ENCODE data around the gene IGLL5.

Gene IGLL5

GRCh38 chr22:22865311-22866072, 22.1 kb upstream of the IGLL5 start:
- no peak for DNase-seq

DNA sequence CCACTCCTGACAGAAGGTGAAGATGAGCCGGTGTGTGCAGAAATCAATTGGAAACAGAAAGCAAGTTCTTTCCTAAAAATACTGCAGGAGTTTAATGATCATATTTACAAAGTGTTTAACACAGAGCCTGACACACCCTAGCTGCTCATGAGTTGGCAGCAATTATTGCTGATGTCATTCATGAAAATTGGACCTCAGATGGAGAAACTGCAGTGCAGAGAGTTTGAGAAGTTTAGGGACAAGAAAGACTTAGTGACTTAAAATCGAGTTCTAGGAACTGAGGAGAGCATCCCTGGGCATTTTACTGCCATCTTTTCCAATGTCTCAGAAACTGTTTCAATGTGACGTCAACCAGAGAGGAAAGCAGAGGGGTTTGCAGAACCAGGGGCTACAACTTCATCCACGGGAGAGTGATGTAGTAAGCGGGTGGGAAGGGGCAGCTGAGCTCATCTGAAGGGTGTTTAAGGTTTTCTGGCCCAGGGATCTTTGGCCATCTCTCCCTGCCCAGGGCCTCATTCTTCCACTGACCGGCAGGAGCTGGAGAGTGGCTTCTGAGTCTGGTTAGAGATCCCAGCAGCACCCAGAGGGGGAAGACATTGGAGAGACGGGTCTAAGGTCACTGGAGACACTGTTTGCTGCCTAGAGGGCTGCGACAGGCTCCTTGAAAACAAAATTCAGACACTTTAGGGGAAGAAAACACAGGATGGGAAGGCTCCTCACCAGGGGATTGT, 21.1 kb upstream of the IGLL5 start:
- DNase-seq: no peak

DNA sequence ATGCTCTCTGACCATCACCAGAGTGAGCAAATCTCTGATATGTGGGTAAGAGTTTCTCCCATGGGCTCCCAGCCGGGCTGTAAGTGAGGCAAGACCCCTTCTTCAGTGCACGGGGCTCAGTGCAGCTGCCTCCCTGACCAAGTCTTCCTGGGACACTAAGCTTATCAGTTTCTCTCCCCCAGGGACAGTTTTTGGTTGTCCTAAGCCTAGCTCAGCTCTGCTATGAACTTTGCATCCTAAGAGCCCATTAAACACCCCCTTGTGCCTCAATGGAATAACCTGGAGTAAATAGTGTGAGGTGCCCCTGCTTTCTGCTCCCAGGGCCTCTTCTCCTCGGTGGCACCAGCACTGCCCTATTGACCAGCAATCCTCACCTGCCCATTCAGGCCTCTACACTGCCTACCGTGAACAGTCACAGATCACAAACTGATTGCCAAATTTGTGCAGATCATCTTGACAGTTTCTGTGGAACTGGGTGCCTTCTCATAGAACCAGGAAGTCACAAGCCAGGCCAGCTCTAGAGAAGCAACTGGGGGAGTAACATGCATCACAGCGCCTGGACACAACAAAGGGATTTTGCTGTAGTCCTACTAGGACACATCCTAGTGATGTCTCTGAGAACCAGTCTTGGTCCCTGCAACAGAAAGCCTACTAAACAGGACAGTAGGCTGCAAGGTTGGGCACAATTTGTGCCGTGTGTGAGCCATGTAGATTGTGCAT, 19.5 kb upstream of the IGLL5 start:
- no peak for DNase-seq

- DNase-seq: no peak
Observed at GRCh38 chr22:22870577-22871404, 16.8 kb upstream of the IGLL5 start.

GRCh38 chr22:22871536-22872278, 15.9 kb upstream of the IGLL5 start:
- no peak for DNase-seq

GRCh38 chr22:22872722-22873708, 14.6 kb upstream of the IGLL5 start:
- DNase-seq: no peak

GRCh38 chr22:22877523-22878210, 9.9 kb upstream of the IGLL5 start:
- DNase-seq: peak; percentile 73

DNA sequence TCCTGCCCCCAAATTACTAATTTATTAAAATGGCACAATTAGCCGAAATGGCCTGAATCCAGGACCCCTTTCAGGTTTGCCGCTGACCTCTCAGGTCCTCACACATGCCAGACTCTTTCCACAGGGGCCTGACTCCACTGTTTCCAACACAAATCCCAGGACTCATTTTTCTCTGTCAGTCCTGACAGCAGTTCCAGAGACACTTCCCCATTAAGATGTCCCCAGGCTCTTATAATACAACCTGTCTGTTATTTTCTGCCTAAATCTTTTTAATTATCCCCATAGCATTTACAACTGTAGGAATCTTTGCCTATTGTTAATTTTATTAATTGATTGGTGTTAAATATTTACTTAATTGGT, 9.4 kb upstream of the IGLL5 start:
- no peak for DNase-seq

DNA sequence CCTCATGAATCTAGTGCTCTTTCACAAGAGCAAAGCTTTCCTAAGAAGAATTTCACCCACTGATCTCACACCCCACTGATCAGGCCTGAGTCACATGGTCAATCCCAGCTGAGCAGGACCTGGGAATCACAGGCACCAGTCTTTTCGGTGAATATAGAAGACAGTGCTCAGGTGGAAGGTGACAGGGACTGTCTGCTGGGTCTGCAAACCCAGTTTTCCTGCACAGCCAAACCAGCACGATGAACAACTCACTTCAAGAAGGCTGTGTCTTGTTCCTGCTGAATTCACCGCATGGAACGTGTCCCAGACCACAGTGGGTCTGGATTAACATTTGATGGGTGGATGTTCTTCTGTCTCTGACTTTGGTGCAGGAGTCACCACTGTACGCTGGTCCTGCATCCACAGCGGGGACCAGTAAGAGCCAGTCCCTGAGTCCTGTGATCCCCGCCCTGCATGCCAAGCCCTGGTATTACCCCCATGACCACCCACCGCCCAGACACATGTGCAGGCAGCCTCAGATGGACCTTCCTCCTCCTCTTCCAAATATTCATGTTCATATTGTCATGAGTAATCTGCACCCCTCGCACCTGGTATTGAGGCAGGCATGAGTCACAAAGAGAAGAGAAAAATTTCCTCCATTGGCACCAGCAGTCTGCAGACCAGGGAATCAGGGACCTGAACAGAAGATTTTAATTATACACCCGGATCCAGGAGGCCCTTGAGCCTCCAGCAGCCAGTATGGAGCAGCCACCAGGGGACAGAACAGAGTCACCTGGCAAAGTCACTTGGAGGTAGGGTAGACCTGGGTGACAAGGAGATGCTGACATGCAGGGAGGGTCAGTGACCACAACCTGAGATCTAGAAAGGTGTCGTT, 8.6 kb upstream of the IGLL5 start:
- DNase-seq: no peak

DNA sequence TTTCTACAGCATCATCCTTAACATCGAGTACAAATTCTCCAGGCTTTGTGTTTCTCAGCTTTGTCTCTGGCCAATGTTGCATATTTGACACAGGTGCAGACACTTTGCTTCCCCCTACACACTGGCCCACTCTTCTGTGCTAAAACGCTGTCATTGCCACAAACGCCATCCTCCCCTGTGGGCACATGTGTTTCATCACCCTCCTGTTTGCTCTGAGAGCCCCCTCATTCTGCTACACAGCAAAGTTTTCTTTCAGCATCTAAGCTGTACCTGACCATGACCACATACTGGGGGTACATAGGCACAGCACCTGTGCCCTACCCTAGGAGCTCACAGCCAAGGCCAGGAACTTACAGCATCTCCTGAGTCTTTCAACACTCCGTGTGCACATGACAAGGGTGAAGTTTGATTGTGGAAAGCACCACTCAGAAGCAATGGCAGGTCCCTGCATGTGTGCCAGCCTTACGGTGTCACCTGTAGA, 7.9 kb upstream of the IGLL5 start:
- DNase-seq: no peak

DNA sequence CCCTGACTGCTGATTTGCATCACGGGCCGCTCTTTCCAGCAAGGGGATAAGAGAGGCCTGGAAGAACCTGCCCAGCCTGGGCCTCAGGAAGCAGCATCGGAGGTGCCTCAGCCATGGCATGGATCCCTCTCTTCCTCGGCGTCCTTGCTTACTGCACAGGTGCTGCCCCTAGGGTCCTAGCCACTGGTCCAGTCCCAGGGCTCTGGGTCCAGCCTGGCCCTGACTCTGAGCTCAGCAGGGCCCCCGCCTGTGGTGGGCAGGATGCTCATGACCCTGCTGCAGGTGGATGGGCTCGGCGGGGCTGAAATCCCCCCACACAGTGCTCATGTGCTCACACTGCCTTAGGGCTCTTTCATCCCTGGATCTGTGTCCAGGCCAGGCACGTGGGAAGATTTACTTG, 7.0 kb upstream of the IGLL5 start:
- no peak for DNase-seq

DNA sequence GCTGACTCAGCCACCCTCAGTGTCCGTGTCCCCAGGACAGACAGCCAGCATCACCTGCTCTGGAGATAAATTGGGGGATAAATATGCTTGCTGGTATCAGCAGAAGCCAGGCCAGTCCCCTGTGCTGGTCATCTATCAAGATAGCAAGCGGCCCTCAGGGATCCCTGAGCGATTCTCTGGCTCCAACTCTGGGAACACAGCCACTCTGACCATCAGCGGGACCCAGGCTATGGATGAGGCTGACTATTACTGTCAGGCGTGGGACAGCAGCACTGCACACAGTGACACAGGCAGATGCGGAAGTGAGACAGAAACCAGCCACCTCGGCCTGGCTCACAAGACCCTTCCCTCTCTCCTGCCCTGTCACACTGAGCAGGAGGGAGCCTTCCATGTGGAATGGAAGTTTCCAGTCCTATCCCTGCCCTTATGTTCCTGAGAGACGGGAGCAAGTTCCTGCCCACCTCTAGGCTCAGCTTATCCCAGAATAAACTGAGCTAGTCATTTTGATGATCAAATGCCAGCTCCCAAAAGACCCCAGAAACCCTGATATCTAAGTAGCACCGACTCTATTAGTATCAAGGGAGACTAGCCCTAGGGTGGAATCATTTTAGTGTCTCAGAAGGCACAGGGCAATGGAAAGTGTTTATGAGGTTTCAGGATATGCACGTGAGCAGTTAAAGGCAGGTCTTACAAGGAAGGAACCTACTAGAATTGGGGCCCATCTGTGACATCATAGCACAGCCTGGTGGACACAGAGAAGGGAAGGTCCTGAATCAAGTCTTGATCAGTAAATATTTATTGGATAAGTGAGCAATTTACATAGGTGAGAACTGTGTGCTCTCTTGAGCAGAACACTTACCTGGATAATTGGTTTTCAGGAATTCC, 6.3 kb upstream of the IGLL5 start:
- no peak for DNase-seq

GRCh38 chr22:22882033-22882717, 5.4 kb upstream of the IGLL5 start:
- DNase-seq: no peak

DNA sequence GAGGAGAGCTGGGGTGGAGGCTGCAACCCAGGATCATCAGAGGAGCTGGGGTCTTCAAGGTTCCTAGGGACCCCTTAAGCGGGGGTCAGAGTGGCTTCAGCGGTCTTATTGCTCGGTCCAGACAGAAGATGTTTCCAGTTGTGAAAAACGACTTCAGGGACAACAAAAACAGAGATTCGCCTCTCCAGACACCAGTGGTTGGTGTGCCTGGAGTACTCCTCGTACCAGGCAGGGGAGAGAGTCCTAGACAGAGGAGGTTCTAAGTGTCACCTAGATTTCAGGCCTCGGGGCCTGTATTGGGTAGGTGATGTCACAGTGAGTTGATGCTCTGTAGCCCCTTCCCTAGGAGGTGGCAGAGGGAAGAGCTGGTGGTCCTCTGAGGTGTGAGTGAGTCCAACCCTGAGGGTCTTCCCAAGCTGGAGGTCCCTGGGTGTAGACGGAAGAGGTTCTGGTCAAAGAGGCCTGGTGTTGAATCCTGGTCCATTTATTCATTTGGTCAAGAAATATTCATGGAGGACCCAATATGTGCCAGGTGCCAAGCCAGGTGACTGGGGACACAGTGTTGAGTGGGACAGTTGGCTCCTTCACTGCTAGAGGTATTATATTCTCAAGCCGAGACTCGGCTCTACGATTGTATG, 4.4 kb upstream of the IGLL5 start:
- DNase-seq: no peak

- peak; percentile 28 for DNase-seq
Observed at GRCh38 chr22:22884010-22884887, 3.4 kb upstream of the IGLL5 start.
